ENCODE data around the gene ANKRD34A.

The ANKRD34A gene

DNA sequence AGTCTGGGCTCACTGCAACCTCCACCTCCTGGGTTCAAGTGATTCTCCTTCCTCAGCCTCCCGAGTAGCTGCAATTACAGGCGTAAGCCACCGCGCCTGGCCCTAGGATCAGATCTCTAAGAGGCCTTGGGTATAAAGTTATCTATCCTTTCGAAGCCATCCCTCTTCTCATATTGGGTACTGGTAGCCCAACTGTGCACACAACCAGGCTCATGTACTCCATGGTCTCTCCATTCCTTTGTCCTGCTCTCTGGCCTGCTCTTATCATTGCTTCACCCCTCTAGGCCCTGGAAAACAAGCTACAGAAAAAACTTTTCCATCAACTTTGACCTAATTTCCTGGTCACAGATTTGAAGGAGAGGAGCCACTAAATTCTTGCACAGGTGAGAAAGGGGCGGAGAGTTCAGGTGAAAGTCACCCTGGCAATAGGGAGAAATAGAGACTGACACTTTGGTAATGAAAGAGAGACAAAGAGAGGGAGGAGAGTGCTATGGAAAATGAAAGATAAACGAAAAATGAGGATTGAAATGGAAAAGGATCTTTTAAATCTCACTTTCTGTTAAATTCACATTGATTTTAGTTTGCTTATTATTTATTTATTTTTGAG lies 26.0 kb upstream of the ANKRD34A start:
- no peak for DNase-seq

DNA sequence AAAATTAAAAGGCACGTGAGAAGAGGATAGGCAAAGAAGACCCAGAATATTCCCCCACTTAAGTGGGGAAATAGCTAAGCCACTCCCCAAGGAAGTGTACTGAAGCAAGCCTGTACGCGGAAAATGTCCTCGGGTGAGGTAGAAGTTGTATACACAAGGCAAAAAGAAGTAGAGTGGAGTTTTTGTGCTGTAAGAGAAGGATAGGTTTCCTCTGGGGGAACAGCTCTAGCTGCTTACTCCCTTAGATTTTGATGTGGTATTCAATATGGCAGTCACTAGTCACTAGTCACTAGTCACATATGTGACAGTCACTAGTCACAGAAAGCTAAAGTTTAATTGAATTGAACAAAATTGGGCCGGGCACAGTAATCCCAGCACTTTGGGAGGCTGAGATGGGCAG lies 24.4 kb upstream of the ANKRD34A start:
- DNase-seq, result no peak

DNA sequence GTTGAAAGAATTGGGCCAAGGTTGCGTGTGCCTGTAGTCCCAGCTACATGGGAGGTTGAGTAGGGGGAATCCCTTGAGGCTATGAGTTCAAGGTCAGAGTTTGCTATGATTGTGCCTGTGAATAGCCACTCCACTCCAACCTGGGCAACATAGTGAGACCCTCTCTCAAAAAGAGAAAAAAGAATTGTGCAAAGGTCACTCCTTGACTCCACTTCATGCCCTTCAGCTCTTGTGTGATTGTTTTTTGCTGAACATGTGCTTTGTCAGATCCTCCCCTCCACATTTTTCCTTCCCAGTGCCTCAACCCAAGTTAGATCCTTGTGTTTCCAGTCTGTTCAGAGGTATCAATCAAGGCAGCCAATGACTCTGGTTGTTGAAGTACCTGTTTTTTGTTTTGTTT lies 23.6 kb upstream of the ANKRD34A start:
- no peak for DNase-seq

DNA sequence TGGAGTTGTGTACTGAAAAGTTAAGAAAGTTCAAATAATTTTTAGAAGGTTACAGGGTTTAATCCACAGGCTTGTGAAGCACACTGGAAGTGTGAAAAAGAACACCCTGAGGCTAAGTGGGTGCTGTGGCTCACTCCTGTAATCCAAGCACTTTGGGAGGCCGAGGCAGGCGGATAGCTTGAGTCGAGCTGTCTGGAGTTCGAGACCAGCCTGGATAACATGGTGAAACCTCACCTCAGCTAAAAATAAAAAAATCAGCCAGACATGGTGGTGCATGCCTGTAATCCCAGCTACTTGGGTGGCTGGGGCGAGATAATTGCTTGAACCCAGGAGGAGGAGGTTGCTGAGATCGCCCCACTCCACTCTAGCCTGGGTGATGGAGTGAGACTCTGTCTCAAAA lies 22.2 kb upstream of the ANKRD34A start:
- DNase-seq, result no peak

DNA sequence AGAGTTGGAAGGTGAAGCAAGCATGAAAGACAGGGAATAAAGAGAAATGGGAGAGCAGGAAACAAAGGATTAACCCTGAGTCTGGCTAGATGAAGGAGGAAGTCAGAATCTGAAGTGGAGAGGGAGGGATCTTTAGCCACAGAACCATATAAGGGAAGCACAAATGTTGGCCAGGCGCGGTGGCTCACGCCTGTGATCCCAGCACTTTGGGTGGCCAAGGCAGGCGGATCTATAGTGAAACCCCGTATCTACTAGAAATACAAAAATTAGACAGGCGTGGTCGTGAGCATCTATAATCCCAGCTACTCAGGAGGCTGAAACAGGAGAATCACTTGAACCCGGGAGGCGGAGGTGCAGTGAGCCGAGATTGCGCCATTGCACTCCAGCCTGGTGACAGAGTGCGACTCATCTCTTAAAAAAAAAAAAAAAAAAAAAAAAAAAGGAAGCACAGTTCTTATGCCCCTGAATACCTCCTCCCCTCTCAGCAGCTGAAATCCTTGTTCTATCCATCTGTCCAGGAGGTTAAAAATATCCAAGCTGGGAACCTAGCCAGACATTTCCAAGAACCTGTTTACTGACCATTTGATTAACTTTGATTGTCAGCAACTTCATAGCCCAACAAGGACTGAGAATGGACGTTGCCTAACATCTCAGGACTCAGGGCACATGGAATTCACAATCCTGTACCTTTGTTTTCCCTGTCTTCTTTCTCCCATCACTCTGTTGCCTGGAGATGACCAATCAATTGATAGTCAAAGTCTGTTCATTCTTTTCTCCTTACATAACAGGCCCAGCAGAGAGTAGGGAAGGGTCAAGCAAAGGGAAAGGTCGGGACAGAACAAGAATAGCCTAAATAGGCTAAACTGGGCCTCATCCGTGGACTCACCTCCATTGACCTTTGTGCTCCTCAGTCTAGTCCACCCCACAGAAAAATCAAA lies 21.4 kb upstream of the ANKRD34A start:
- DNase-seq, result no peak

DNA sequence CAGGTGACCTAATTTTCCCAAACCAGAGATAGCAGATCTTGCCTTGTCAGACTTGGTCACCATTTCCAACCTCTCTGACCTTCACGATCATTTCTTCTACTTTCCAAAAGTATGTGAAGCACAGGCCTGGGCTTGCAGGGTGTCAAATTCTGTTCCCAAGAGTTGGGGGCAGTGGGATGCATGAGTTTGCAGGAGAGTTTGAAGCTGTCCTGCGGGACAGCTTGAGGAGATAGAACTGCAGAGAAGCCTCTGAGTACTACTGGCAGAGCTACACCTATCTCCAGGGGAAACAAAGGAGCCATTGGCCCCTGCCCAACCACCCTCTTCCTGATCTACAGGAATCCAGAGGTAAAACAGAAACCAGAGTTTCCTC lies 20.7 kb upstream of the ANKRD34A start:
- no peak for DNase-seq

DNA sequence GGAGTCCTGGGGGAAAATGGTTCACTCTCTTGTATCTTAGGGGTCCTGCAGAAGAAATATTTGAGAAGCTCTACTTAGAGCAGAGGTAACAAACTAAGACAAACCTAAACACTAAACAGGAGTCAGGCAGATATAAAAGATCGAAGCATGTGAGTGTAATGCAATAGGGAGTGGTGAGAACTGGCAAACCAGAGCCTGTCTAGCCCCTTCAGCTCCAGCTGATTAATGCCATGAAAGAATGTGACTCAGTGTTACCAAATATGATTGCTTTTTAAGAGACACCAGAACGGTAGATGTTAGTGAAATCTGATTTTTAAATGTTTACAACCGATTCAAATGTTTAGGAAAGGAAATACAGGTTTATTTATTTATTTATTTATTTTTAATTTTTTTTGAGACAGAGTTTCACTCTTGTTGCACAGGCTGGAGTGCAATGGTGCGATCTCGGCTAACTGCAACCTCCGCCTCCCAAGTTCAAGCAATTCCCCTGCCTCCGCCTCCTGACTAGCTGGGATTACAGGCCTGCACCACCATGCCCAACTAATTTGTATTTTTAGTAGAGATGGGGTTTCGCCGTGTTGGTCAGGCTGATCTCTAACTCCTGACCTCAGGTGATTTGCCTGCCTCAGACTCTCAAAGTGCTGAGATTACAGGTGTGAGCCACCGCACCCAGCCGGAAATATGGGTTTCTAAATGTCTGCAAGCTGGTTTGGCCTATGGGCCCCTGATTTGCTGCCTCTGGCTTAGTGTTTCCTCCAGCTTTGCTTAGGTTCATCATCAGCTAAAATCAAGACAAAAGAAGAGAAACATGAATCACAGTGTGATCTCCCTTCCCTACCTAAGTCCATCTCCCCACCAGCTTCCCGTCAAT lies 19.8 kb upstream of the ANKRD34A start:
- peak; percentile 42 for DNase-seq

DNA sequence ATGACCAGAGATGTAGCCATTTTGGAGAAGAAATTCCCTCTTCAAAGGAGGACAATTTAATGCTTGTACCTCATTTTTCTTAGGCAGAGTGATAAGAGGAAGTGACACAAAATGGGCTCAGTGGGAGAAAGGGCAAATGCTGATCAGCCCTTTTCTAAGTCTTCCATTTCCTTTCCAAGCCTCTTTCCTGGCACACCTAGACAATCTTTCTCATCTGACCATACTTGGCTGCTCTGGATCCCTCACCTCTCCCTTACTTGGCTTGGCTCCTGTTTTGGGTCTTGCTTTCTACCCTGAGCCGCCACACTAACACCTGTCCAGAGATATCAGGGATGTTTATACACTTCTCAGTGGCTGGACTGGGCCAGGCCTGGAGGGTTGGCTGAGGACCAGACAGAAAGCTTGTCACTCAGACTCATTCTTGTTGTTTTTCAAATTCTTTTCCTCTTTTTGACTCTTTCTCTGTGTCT lies 18.9 kb upstream of the ANKRD34A start:
- no peak for DNase-seq

DNA sequence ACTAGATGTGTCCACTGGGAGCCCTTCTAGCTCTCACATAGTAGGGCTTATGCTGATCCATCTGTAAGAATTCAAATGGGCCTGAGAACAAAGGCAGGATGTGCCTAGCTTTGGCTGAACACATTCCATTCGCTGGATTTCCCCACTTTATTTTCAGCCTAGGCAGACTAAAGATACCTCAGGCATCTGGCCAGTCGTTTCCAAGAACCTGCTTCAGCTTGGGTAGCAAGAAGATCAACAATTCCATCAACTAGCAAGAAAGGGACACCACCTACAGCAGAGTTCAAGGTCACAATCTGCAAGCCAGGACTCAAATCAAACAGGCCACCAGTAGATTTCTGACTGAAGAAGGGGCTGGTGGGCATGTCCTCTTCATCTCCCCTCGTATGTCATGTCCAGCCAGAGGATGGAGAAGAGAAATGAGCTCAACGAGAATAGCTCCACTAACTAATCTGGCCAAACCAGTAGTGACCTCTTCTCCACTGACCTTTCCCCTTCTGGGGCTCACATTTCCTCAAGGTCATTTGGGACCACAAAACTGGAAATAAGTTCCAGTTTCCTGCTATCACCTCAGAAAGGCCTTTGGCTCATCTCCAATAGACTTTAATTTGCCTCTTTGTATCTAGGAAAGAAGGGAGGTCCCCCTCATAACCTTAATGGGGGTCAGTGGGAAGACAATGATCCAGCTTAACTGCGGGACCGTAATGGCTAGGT lies 17.8 kb upstream of the ANKRD34A start:
- DNase-seq, result no peak

DNA sequence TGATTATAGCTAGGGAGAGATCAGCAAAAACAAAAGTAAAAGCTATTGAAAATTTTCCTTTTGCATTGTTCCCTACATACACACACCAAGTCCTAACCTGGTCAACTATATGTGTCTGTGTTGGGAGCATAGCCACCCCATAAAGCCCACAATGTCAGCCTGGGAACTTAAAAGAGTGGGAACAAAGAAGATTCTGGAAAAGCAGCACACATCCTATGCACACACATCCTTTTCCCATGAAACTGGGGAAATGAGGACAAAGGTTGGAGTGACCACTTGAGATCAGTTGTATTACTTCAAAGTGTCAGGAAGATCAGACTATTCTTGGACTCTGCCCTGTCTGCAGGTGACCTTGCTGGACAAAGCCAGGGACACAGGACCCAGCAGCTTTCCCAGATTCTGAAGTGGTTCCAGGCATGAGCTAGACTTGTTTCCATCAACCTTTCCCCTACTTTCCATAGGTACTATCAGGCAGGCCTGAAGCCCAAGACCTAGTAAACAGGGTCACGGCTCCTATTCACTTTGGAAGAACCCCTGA lies 16.2 kb upstream of the ANKRD34A start:
- no peak for DNase-seq

DNA sequence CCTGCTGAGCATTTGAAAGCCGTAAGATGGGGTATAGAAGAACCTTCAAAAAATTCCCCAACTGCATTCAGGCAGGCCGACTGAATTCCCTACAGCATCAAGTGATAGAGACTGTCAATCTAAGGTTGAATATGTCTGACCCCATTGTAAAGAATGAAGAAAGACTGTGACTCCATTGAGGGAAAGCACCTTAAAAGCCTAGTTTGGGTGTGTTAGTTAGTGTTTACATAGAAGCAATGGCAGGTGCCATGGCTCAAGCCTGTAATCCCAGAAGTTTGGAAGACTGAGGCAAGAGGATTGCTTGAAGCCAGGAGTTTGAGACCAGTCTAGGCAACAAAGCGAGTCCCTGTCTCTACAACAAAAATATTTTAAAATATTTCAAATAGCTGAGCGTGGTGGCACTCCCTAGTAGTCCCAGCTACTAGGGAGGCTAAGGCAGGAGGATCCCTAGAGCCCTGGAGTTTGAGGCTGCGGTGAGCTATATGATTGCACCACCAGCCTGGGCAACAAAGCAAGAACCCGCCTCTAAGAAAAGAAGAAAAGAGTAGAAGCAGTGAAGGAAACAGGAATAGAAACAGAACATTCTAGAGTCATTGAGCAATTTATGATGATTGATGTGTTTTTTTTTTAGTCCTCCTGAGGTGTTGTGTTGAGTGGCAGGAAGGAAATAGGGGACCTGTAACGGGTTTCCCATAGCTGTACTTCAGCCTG lies 15.5 kb upstream of the ANKRD34A start:
- no peak for DNase-seq

DNA sequence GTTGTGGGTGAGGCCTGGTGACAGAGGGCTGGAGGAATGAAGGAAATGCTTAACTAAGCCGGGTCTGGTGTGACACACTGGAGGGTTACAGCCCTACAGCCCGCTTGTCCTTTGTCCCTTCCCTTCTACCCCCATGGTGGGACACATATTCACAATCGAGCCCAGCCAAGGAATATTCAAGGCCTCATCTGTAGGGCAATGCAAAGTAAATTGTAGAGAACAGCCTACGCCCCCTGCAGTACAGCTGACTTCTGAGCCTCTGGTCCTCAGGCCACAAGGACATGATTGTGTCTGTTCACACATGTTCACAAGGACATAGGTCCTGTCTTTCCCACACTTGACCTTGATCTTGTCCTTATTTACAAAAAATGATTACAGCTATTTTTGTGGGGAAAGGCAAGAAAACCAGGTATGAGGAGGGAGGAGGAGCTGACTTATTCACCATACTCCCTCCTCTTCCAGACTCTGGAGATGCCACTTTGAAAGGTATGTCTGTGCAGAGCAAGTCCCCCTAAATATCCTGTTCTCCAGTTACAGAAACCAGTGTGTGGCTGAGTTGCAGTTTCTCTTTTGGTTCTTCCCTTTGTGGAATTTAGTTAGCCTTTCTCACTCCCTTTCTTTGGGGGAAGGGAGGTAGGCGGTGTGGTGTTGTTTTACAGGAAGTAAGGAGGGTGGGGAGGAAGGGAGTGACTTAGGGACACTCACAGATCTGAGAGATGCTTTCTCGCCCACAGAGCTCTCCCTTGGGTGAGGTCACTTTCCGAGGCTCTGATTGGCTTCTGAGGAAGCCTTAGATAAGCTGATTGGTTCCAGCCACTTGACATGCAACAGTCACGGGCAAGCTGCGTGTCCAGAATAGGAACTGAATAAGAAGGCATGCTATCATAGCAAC lies 14.7 kb upstream of the ANKRD34A start:
- peak; percentile 88 for DNase-seq

DNA sequence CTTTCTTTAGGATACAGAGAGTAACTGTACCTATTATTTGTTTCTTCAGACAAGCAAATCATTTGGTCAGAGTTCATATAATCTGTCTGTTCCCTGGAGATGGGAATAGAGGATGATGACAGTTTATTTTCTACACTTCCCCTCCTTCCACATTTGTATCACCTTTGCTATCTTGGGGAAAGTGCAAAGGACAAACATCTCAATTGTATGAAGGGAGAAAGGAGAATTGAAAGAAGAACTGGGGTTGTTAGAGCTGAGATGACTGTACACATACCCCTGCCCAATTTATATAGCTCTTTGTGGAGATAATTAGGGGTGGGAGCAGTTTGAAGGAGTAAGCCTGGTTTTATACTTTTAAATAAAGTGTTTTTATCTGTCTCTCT lies 14.1 kb upstream of the ANKRD34A start:
- no peak for DNase-seq

DNA sequence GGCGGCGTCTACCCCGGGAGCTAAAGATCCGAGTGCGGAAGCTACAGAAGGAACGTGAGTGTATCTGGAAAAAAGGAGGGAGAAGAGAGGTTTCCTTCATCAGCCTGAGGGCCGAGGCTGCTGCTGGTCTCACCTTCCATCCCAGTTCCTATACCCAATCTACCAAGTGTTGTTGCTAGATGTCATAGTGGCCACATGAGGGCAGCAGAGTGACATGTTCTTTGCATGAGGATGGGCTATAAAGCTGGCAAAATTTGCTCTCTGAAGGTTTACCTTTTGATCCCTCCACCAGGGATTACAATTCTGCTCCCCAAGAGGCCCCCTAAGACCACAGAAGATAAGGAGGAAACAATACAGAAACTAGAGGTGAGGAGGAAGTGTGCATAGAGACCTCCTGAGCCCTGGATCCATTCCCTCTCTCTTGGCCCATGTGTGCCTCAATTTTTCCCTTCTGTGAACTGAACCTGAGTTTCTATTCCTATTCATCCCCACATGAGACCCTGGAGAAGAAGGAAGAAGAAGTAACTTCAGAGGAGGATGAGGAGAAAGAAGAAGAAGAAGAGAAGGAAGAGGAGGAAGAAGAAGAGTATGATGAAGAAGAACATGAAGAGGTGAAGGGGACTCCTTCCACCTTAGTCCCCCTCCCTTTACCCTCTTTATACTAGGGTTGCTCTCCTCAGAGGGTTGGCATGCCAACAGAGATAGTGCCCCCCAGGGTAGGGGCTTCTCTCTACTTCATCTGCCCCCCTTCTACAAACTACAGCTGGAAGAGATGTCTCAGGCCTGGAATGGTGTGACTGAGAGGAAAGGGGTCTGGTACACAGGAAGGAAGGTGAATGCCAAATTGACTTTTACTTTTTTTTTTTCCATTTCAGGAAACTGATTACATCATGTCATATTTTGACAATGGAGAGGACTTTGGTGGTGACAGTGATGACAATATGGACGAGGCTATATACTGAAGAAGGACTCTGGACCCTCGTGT lies 13.4 kb upstream of the ANKRD34A start:
- peak; percentile 78 for DNase-seq

DNA sequence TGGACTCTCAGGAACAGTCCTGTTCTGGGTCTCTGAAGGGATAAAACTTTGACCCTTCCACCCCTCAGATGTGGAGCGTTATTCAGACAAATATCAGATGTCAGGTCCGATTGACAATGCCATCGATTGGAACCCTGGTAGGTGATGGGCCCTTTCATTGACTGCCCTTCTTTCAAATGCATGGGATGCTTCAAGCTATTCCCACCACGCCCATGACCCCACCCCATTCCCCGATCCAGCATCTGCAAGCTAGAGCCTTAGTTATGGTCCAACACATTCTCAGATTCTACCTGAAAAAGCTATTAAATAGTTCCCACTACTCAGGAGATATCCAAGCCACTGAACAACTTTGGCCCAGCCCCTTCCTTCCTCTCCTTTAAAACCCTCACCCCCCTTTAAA lies 12.6 kb upstream of the ANKRD34A start:
- DNase-seq, result no peak

DNA sequence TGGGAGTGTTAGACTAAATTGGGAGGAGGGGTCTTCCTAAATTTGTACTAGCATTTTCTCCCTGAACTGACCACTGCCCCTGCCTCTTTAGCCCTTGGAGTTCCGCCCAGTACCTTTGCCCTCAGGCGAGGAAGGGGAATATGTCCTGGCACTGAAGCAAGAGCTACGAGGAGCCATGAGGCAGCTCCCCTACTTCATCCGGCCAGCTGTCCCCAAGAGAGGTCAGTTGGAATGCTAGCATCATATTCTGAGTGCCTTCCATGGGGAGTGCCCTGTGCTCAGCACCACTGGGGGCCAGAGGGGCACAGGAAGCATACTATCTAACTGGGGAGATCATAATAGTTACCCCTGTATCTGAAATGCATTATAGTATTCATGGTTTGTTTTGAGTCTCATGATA lies 10.8 kb upstream of the ANKRD34A start:
- DNase-seq, result no peak

DNA sequence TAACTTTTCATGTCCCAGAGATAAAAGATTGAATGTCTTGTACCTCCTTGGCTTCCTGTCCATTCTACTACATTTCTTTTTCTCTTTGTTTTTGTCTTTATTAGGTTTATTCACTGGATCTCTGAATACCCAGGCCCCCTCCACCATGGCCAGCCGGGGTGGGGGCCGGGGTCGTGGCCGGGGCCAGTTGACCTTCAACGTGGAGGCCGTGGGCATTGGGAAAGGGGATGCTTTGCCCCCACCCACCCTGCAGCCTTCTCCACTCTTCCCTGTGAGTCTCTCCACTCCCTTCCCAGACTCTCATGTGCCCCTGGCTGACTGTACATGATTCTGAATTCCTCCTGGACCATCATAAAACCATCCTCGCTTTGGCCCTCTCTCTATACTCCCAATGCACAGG lies 10.3 kb upstream of the ANKRD34A start:
- no peak for DNase-seq

DNA sequence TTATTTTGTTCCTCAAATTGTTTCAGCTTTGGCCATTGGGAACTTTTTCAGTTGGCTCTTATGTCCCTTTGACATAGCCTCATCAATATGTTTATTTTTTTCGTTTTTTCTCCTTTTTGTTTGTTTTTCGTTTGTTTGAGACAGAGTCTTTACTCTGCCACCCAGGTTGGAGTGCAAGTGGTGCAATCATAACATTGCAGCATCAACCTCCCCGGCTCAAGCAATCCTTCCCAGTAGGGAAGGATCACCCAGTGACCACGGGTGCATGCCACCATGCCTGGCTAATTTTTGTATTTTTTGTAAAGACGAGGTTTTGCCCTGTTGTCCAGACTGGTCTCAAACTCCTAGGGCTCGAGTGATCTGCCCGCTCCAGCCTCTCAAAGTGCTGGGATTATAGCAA lies 8.2 kb upstream of the ANKRD34A start:
- DNase-seq, result no peak

DNA sequence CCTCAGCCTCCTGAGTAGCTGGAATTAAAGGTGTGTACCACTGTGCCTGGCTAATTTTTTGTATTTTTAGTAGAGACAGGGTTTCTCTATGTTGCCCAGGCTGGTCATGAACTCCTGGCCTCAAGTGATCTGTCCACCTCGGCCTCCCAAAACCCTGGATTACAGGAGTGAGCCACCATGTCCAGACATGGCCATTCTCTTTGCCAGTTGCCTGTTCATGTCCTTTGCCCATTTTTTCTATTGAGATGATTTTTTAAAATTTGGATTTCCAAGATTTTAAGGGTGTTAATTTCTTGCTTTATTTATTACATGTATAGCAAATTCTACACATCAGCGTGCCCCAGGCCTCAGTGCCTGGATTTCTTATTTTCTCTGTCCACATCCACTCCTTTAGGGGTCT lies 2.9 kb upstream of the ANKRD34A start:
- no peak for DNase-seq
